ENCODE measurements around the gene PCSK5.

Gene PCSK5

GRCh38 chr9:76116913-76117312, 226.4 kb downstream of the PCSK5 start:
- Histone ChIP-seq H3F3A (ENCODE audit: insufficient read depth) (no peaks in the 10 kb centered on the region), H4K20me1 (ENCODE audit: low read depth, low read length) (no peaks in the 10 kb centered on the region), H3K4me3 (ENCODE audit: insufficient read depth, low read length, poor library complexity, severe bottlenecking) (no peak overlapping the region), H3K9me3 (ENCODE audit: insufficient read depth, low read length) (no peaks in the 10 kb centered on the region), H3K9me2 (replicated peaks; ENCODE audit: insufficient read depth, low read length) (0 out of 2 replicates have a peak, but pooled peaks cover 4% of the 10 kb centered on the region), H3K4me2 (ENCODE audit: low read depth, low read length, poor library complexity, severe bottlenecking) (no peak overlapping the region), H3K27me3 (ENCODE audit: low read length) (no peaks in the 10 kb centered on the region), H2AFZ (ENCODE audit: low read depth, low read length, severe bottlenecking) (no peak overlapping the region), H3K36me3 (ENCODE audit: low read length) (no peaks in the 10 kb centered on the region), H3K9ac (ENCODE audit: low read length) (no peak overlapping the region), H3K79me2 (ENCODE audit: insufficient read depth, low read length) (no peaks in the 10 kb centered on the region), H3K27ac (ENCODE audit: low read depth, low read length) (no peak overlapping the region)
- no peak for TF ChIP-seq CTCF (IDR thresholded peaks at IDR 0.05; ENCODE audit: insufficient read depth, low read length, poor library complexity, severe bottlenecking)
- no peak for TF ChIP-seq EZH2phosphoT487 (conservative IDR thresholded peaks at IDR 0.05; ENCODE audit: low read length)

- no peaks in the 10 kb centered on the region for H3K27me3 ChIP-seq (ENCODE audit: low read length)
- no peak overlapping the region for H2AFZ ChIP-seq (ENCODE audit: low read depth, low read length, severe bottlenecking)
These were observed 237.2 kb downstream of the PCSK5 start for GRCh38 chr9:76127637-76128036.

GRCh38 chr9:76135902-76136301, 245.4 kb downstream of the PCSK5 start:
- no peak overlapping the region for H2AFZ ChIP-seq (ENCODE audit: low read depth, low read length, severe bottlenecking)
- no peaks in the 10 kb centered on the region for H3K36me3 ChIP-seq (ENCODE audit: low read length)
- no peaks in the 10 kb centered on the region for H3K27me3 ChIP-seq (ENCODE audit: low read length)
- no peaks in the 10 kb centered on the region for H3K79me2 ChIP-seq (ENCODE audit: insufficient read depth, low read length)
- TF ChIP-seq CTCF (IDR thresholded peaks at IDR 0.05; ENCODE audit: insufficient read depth, low read length, poor library complexity, severe bottlenecking) (no peak), EZH2phosphoT487 (conservative IDR thresholded peaks at IDR 0.05; ENCODE audit: low read length) (no peak)
- no peaks in the 10 kb centered on the region for H3F3A ChIP-seq (ENCODE audit: insufficient read depth)
- H3K9me2 ChIP-seq (replicated peaks; ENCODE audit: insufficient read depth, low read length): no peaks in the 10 kb centered on the region
- H3K4me3 ChIP-seq (ENCODE audit: insufficient read depth, low read length, poor library complexity, severe bottlenecking): no peak overlapping the region
- no peaks in the 10 kb centered on the region for H3K9me3 ChIP-seq (ENCODE audit: insufficient read depth, low read length)
- H3K27ac ChIP-seq (ENCODE audit: low read depth, low read length): no peak overlapping the region
- no peak overlapping the region for H3K9ac ChIP-seq (ENCODE audit: low read length)
- no peak overlapping the region for H3K4me2 ChIP-seq (ENCODE audit: low read depth, low read length, poor library complexity, severe bottlenecking)
- H4K20me1 ChIP-seq (ENCODE audit: low read depth, low read length): no peaks in the 10 kb centered on the region

More at GRCh38 chr9:76127637-76128036, 237.2 kb downstream of the PCSK5 start:
- Histone ChIP-seq H4K20me1 (ENCODE audit: low read depth, low read length) (no peaks in the 10 kb centered on the region), H3K79me2 (ENCODE audit: insufficient read depth, low read length) (no peaks in the 10 kb centered on the region), H3K9ac (ENCODE audit: low read length) (no peak overlapping the region), H3K9me3 (ENCODE audit: insufficient read depth, low read length) (no peaks in the 10 kb centered on the region), H3K36me3 (ENCODE audit: low read length) (no peaks in the 10 kb centered on the region), H3K9me2 (replicated peaks; ENCODE audit: insufficient read depth, low read length) (no peaks in the 10 kb centered on the region), H3F3A (ENCODE audit: insufficient read depth) (no peaks in the 10 kb centered on the region), H3K4me2 (ENCODE audit: low read depth, low read length, poor library complexity, severe bottlenecking) (no peak overlapping the region), H3K27ac (ENCODE audit: low read depth, low read length) (no peak overlapping the region), H3K4me3 (ENCODE audit: insufficient read depth, low read length, poor library complexity, severe bottlenecking) (no peak overlapping the region)
- TF ChIP-seq CTCF (IDR thresholded peaks at IDR 0.05; ENCODE audit: insufficient read depth, low read length, poor library complexity, severe bottlenecking) (no peak), EZH2phosphoT487 (conservative IDR thresholded peaks at IDR 0.05; ENCODE audit: low read length) (no peak)
